HG03135 (cell line): ENCODE data around the gene POC5.
"Not testable (repeated sequence)": the region's sequence is repeated elsewhere in the genome, so short reads cannot be mapped to it uniquely, and the experiment has no call there.

Experiments used
- ATAC-seq: cut with Tn5 transposase; IDR thresholded peaks from one replicate; pipeline ENCODE4 v1.9.1; 2021; ENCODE audit warnings: mild to moderate bottlenecking, moderate library complexity; ENCODE audit not compliant: unreplicated experiment

POC5 gene

DNA sequence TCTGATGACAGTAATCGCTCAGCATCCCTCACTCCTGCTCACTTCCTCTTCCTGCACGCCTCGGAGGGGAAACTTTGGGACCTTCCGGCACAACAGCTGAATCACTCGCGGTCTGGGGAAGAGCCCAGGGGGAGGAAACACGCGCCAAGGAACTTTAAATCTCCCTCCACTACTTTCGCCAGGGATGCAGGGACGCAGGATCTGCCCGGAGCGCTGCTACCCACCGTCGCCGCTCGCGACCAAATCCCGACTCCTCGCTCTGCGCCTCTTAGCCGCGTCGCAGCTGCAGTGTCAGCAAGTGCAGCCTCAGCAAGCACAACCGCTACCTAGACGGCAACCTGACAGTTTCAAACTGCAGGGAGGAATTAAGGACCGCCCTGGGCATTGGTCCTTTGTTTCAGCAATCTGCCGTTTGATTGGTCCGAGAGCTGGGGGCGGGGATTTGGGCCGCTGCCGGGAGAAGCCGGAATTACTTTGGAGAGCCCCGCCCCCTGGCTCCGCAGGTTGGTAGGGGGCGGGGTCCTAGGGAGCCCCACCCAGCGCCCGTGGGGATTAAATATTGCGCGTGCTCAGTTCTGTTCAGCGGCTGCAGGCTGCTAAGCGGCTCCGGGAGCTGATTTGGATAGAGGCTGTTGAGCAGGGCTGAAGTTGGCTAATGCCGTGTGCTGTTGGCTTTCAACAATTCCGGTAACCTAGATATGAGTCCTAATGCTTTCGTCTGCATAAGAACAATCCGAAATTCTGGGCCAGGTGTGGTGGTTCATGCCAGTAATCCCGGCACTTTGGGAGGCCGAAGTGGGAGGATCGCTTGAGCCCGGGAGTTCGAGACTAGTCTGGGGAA is at the start of gene POC5:
Gene POC5 (minus strand): TSS at position 356 of the 841 bp plus-strand sequence. CDS start 4,500 bp downstream, outside the sequence.
- ATAC-seq, result peak; percentile 93

GRCh38 chr5:75758116-75758515 is 40.9 kb upstream of the POC5 start:
- ATAC-seq, result no peak

DNA sequence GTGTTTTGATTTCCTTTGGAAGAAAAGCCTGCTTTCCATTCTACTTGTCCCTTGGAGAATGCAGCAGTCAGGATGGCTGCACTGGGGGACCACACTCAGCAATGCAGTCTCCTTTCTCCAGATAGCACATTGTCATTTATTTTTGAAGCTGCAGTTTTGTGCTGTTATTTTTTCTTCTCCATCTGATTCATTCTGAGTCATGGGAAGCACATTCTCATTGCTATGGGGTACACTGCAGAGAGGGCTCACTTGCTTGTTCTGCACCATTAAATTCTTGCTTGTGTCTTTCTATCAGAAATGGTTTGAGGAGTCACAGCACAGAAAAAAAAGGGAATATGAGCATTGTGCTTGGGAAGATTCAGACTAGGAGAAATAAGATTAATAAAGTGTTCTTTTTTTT is 39.7 kb upstream of the POC5 start:
- no peak for ATAC-seq

GRCh38 chr5:75756211-75756610 is 39.0 kb upstream of the POC5 start:
- no peak for ATAC-seq

DNA sequence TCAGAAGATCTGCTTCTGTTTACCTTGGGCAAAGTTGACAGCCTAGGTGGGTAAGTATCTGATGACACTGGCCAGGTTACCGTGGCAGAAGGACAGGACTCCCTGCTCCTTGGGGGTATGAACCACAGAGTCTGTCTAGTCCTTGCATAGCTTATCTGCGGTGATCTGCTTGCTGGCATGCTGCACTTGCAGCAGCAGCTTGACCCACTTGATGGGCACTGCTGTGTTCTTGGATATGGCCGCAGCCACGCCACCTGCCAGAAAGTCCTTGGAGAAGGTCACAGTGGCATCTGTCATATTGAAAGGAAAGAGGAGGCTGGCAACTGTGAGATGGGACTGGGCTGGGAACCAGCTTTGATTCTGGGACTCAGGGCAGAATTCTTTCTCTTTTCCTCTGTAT is 35.9 kb upstream of the POC5 start:
- no peak for ATAC-seq

- no peak for ATAC-seq
Measured at GRCh38 chr5:75744355-75744754, 27.1 kb upstream of the POC5 start.

- no peak for ATAC-seq
Measured at GRCh38 chr5:75736273-75736672, 19.0 kb upstream of the POC5 start.

DNA sequence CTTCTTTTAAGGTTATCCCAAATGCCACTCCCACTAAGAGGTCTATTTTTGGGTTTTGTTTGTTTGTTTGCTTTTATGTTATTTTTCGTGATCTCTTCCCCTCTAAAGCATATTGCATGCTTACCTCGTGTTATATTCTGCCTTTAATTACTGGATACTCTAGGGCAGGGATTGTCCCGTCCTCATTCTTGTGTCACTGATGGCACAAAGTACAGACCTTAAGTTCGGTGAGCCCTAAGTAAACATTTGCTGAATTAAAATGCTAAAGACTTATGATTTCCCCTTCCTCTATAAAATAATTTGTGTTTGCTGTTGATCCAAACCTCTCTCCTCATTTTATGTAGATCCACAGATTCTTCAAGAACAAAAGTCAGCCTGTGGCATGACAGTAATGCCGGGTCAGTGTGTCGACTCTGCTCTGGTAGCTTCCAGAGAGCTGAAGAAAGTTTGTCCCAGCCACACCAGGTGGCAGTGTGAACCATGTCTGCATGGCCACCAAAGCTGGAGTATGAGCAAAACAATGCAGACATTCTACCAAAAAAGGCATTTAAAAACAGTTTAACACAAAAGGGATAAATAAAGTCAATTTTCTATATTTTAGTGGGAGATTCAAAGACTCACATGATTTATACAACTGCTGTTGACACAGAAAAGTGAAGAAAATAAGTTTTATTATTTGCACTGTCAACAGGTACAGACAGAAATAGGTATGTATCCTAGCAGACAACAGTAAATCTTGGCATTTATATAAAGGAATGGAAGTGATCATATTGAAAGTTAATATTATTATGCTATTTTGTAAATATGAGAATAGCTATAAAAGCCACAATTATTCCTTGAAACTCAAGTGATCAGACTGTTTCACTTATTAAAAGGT is 17.9 kb upstream of the POC5 start:
- ATAC-seq, result no peak

DNA sequence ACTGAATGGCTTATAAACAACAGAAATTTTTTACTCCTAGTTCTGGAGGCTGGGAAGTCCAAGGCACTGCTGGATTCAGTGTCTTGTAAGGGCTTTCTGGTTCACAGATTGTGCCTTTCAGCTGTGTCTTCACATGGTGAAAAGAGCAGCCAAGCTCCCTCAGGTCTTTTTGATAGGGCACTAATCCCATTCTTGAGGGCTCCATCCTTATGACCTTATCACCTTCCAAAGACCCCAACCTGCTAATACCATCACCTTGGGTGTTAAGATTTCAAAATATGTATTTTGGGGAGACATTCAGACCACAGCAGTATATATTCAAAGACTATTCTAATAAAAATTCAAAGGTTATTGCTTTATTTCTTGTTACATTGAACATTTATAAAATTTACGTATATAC is 16.5 kb upstream of the POC5 start:
- no peak for ATAC-seq

DNA sequence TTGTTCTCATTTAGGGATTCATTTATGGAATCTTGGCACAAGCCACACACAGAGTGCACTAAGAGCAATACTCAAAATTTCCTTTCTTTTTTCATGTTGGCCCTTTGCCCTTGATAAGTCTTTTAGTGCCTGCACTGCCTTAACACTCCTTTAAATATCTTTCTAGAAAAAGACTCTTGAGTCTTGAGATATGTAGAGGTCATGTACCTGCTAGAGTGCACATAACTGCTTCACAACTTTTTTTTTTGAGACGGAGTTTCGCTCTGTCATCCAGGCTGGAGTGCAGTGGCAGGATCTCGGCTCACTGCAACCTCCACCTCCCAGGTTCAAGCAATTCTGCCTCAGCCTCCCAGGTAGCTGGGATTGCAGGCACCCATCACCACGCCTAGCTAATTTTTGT is 14.3 kb upstream of the POC5 start:
- not testable (repeated sequence) for ATAC-seq

GRCh38 chr5:75729321-75729720 is 12.1 kb upstream of the POC5 start:
- ATAC-seq, result no peak

- no peak for ATAC-seq
Measured at GRCh38 chr5:75727931-75728330, 10.7 kb upstream of the POC5 start.

GRCh38 chr5:75726224-75726623 is 9.0 kb upstream of the POC5 start:
- ATAC-seq, result not testable (repeated sequence)

DNA sequence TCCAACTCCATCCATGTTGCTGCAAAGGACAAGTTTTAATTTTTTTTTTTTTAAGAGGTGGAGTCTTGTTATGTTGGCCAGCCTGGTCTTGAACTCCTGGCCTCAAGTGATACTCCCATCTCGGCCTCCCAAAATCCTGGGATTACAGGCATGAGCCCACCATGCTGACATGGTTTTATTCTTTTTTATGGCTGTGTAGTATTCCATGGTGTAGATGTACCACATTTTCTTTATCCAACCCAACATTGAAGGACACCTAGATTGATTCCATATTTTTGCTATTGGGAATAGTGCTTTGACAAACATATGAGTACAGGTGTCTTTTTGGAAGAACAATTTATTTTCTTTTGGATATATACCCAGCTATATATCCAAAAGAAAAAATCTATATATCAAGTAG is 6.1 kb upstream of the POC5 start:
- ATAC-seq, result no peak

GRCh38 chr5:75721573-75721972 is 4.3 kb upstream of the POC5 start:
- ATAC-seq, result no peak

DNA sequence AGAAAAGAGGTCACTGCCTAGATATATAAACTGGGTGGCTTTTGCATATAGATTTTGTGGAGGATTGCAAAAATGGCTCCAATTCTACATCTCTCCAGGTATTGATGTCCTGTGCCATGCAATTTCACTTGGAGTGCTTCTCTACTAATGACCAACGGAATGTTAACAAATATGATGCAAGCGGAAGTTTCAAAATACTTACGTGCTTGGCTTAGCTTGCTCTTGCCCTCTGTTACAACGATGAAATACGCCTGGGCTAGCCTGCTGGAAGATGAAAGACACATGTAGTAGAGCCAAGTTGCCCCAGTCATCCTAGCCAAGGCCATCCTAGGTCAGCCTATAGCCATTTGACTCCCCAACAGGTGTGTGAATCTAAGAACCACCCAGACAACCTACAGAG is 3.6 kb upstream of the POC5 start:
- ATAC-seq, result no peak

DNA sequence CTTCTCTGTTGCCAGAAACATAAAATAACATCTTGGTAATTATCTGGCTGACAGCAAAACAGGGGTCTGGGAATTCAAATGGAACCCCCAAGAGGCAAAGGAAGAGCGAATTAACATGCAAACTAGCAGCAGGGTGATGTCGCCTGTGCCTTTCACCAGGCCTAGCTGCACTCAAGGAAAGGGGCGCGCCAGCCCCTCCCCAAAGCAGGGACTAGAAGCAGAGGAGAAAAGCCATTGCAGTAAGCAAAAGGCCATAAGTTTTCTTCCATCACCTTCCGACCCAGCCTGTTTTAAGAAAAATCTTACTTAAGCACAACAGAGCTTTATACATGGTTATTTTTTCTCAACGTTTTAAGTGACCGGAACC is 539 bp downstream of the POC5 start:
- peak; percentile 21 for ATAC-seq

GRCh38 chr5:75712091-75712490 is 5.1 kb downstream of the POC5 start:
- no peak for ATAC-seq

DNA sequence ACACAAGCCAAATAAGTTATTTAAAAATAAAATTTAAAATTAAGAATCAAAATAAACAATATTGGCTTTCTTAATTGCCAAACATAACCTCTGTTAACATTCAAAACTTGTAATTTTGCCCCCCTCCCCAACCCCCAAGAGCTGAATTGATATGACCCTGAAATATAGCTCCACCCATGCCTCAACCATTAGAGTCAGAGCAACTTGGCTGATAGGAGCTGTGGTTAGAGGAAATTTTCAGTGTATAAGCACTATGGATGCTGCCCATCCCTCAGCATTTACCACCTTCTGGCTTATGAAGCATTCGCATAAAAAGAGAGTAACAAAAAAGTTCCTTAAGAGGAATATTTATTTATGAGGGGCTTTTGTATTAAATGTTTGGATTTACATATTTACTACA is 6.1 kb downstream of the POC5 start:
- no peak for ATAC-seq

DNA sequence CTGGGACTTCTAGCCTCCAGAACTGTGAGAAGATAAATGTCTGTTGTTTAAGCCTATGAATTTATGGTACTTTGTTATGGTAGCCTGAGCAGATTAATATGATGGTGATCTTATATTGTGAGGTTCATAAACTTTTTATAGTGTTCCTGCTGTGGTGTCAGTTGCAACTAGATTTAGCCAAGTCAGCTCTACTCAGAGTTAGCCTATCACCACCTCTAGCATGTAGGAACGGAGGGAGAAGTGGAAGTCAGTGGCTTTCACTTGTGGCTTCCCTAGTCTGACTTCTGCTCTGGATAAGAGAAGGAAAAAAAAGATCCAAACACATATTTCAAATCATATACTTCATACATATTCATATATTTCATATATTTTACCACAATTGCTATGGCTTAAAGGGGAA is 6.6 kb downstream of the POC5 start:
- no peak for ATAC-seq

DNA sequence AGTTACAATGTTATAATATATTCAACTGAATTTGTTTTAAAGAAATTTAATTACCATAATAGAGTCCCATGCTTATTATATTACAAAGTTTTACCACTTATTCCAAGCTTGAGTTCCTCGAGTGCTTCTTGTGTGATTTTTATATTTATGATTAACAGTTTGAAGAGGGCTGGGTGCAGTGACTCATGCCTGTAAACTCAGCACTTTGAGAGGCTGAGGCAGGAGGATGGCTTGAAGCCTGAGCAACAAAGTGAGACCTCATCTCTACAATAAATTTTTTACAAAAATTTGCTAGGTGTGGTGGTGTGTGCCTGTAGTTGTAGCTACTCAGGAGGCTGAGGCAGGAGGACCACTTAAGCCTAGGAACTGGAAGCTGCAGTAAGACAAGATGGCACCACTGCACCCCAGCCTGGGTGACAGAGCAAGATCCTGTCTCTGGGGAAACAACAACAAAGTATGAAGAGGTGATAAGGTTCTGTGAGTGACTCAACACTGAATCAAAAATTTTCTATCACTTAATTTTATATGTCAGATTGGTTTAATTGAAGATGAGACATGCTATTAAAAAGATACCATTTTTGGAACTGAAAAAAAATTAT is 9.2 kb downstream of the POC5 start:
- ATAC-seq, result no peak

GRCh38 chr5:75706775-75707174 is 10.5 kb downstream of the POC5 start:
- ATAC-seq, result no peak
